HG03439 (cell line): Measurements from ENCODE around the gene CMTM1.
"Not testable (repeated sequence)": the region's sequence is repeated elsewhere in the genome, so short reads cannot be mapped to it uniquely, and the experiment has no call there.

ENCODE experiments used
- ATAC-seq: cut with Tn5 transposase; IDR thresholded peaks from one replicate; pipeline ENCODE4 v1.9.1; 2021; ENCODE audit warnings: mild to moderate bottlenecking, moderate library complexity; ENCODE audit not compliant: unreplicated experiment

CMTM1 gene

DNA sequence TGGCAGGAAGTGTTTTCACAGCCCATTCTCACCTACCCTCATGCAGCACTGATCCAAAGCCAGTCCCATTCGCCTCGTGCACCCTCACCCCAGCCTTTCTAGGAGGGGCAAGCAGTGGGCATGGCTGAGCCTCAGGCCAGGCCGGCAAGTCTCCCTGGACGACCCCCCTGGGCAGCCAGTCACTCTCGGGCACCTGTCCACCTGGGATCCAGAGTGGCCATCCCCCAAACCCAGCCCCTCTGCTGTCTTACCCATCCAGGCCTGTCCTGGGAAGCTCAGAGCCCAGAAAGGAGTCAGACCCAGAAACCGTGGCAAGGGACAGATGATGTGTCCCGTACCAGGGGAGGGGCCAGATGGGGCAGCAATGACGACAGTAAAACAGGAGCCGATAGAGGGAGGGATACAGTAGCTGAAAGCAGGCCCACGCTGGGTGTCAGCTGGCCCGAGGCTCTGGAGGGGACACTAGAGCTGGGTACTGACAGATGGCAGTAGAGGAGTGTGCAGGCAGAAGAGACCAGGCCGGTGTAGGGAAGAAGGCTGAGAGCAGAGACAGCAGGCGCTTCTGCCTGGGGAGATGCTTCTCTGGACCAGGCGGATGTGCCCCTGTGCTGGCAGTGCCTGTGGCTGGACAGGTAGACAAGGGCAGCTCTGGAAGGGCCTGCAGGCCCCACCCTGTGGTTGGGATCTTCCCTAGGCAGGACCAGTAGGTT lies 44.0 kb downstream of the CMTM1 start:
- ATAC-seq = no peak

DNA sequence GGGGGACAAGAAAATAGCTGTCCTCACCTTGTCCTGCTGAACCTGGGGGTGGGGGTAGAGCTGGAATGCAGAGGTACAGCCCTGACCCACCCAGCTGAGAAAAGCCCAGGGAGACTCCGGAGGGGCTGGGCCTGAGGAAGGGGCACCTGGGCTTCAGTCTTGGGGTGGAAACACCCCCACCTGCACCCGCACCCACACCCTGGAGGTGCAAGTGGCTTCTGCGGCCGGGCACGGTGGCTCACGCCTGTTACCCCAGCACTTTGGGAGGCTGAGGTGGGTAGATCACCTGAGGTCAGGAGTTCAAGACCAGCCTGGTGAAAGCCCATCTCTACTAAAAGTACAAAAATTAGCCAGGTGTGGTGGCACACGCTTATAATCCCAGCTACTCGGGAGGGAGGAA lies 45.7 kb downstream of the CMTM1 start:
- ATAC-seq = not testable (repeated sequence)

DNA sequence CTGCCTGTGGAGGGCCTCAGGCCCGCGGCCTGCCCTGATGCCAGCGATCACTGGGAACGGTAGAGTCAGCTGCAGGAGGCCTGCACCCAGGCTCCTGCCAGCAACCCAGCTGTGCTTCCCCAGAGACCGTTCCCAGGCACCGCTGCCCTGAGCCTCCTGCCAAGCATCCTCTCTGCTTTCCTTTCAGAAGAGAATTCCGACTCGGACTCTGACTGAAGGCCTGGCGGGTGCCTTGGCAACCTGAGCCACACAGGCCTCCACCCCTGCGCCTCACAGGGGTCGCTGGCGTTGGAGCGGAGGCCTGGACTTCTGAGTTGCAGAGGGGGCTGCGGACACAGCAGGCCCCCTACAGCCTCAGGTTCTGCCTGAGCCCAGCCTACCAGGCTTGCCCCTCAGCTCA lies 46.2 kb downstream of the CMTM1 start:
- no peak for ATAC-seq

DNA sequence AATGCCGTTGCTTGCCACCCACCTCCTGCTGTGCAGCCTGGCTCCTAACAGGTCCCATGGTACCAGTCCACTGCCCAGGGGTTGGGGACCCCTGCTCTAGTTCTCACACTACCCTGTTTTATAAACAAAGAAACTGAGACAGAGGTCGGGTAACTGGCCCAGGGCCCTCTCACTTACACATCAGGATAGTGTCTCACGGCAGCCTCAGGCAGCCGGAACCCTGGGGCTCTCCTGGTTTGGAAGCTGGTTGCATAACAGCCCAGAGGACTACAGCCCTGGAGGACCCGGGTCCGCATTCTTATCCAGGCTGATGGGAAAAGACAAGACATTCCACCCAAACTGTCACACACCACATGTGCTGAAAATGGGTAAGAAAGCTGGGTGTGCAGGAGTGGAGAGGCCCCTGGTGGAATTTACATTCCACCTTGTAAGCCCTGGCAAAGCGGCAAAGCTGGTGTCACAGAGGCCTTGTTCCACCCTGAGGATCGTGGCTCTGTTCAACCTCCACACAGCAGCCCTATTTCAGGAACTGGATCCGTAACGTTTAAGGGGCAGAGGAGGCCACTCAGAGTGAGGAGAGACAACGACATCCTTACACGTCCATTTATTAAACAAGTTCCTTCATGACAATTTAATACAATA lies 48.0 kb downstream of the CMTM1 start:
- ATAC-seq = no peak

DNA sequence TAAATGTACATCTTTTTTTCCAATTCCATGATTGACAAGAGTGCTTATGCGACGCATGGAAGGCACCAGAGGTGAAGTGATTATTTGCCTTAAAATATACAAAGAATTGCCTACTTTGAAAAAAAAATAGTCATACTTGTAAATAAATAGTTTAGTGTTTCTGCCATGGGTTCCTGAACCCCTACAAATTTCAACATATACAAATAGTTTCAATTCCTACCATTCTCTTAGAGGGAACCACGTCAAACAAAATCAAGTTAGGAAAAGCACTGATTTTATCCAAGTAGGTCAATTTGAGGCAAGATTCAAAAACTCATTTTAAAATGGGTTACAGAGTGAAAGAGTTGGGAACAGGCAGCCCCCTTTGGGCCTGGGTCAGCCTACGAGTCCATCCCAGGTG lies 49.9 kb downstream of the CMTM1 start:
- no peak for ATAC-seq

DNA sequence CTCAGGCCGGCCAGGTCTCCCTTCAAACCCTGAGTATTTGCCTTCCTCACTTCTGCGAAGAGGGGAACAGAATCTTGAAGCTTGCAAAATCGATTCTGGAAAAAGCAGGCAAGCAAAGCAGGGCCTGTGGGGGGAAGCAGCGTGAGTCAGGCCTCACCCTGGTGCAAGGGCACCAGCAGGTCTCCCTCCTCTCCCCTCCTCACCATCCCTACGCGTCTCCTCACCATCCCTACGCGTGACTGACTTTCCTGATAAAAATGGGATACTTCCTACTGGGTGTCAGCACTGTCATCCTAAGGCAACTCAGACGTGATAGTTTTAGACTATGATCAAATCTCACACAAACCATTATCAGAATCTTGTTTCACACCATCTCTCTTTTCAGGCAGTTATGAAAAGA lies 50.4 kb downstream of the CMTM1 start:
- ATAC-seq = no peak

DNA sequence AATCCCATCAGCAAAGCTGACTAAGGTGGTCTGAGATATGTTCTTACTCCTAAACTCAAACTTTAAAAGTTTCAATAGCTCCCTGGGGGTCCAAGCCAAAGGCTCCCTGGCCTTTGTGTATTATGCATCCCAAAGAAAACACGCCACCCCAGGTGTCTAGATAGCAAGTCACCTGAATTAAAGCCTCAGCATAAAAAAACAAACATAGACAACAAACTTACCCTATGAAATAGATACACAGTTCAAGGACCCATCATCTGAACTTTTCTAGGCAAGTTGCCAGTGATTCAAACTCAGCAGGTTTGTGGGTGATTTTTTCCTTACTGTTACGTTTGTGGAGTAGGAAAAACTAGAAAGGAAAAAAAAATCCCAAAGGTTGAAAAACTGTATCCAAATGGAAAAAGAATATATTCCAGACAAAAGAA lies 50.8 kb downstream of the CMTM1 start:
- ATAC-seq = no peak

DNA sequence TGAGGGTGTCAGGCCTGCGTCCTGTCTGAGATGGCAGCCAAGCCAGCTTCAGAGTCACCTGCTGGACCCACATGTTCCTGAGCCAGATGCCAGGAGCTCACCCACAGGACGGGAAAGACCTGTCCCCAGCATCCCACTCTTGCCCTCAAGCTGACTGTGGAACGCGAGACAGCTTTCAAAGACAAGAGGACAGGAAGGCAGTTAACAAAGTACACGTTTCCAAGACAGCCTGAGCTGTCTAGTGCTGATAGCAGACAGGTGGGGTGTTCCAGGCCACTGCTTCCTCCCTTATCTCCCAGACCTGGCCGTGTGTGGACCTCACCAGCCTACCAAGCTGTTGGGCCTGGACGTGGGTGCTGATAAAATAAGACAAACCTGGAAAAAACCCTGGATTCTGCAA lies 51.5 kb downstream of the CMTM1 start:
- no peak for ATAC-seq

DNA sequence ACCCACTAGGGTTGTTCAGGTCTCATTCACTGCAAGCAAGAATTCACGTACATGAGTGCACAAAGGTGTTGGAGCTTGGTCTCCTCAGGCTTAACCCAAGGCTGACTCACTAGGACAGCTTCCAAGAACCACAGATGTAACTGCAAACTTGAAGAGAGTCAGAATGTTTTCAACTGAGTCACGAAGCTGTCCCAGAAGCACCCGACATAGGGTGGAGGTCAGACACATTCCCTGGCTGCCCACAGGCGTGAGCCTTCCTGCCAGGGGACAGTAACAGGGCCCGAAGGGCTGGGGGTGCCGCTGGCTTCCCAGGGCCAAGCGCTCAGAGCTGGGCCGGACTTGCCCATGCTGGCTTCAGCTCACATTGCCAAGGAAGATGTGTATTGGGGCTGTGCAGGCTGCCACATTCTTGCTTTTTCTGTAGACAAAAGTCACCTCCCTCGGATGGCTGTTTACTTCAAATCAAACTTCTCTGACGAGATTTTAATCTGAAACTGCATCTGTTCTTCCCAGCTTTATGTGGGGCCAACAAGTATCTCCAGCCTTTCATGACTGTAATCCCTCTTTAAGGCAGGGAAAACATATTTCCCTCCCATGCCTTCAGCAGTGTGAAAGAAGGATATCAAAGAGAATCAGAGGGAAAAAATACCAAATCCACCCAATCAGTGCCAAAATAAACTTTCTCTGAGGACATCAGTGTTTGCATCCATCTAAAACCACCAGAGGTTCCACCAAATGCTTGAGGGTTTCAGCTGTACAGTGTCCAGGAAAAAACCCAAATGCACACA lies 52.5 kb downstream of the CMTM1 start:
- ATAC-seq = no peak

DNA sequence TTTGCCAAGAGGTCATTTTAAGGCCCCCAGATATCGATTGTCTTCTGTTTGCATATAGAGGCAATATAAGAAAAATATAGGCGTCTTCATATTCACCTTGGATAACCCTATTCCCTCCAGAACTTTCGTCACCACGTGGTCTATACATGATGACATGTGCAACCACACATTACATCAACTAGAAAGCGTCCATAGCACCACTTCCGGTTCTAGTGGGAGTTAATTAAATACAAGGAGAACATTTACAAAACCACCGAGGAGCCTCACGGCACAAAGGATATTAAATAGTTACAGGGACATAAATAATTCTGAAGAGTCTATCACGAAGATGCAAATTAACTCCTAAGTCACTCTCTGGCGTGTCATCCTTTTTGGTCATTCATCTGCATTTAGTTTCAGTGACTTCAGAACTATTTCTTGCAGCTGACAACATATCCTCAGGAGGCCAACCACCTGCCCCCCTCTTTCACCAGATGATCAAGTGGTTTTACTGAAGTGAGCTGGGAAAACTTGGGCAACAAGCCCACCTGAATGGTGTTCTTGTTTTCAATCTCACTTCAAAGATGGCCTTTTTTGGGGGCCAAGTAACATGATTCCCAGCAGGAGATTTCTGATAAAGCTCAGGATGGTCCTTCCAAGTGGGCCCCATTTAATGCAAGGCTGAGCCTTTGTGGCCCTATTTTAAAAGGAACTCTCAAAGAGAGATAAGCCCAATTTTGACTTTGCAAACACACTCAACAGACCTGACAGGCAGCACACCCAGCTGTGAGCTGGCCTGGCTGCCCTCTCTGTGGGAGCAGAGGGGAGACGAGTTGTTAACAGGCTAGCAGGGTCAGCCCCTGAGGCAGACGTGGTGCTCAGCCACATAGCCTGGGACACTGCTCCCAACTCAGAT lies 53.5 kb downstream of the CMTM1 start:
- ATAC-seq = no peak

DNA sequence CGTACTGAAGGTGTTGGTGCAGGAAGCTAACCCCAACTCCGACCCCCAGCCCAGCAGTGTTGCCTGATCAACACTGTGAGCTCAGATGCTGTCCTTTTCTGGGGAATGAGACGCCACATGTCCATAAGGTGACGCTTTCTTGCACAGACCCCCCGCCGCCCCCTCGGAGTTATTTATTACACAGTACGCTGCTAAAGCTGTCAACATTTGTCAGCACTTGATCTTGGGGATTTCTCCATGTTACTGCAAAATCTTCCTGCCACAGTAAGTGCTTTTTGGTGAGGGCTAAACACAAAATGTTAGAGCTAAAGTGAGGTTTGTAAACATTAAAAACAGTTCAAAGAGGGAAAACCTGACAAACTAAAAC lies 54.2 kb downstream of the CMTM1 start:
- ATAC-seq = no peak

DNA sequence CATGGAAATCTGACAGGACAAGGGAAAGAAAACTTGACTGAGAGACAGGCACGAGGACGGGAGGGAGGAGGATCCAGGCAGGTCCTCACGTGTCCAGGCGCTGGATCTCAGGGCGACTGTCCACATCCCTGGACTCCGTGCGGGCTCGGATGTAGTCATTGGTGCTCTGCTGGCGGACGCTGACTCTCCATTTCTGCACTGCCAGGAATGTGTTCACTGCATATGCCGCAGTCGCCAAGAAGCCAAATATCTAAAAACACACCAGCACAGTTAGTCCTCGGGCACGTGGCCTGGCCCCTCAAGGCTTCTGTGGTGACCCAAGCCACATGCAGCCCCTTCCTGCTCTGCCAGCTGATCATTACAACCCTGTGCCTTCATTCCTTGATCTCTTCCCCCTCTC lies 55.7 kb downstream of the CMTM1 start:
- no peak for ATAC-seq

DNA sequence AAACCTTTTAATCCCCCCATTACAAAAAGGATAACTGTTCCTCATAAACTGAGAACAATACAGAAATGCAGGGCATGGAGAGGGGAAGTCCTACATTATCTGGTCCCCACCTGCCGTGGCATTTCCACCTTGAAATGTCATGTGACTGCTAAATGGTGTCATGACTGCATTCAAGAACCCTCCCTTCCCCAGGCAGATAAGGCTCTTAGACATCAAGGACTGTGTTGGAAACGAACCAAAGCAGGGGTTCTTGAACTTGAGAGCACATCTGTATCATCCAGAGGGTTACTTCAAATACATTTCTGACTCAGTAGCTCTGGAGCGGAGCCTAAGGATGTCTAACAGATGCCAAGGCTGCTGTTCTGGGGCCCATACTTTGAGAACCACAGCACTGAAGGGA lies 56.6 kb downstream of the CMTM1 start:
- ATAC-seq = no peak

DNA sequence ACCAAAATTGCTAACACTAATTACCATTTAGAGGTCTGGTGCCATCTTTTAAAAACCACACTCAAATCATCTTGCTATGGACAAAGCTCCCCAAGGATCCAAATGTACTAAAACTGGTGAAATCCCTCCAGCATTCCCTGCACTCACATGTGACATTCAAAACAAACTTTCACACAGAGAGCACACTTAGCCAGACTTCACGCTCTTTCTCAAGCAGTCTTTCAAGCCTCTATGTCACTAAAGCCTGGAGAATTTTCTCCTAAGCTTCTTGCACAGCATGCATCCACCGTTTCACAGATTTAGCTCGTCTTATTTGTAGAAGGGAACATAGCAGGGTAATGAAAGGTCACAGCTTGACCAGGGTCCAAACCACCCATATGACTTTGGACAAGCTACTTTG lies 57.5 kb downstream of the CMTM1 start:
- ATAC-seq = no peak

DNA sequence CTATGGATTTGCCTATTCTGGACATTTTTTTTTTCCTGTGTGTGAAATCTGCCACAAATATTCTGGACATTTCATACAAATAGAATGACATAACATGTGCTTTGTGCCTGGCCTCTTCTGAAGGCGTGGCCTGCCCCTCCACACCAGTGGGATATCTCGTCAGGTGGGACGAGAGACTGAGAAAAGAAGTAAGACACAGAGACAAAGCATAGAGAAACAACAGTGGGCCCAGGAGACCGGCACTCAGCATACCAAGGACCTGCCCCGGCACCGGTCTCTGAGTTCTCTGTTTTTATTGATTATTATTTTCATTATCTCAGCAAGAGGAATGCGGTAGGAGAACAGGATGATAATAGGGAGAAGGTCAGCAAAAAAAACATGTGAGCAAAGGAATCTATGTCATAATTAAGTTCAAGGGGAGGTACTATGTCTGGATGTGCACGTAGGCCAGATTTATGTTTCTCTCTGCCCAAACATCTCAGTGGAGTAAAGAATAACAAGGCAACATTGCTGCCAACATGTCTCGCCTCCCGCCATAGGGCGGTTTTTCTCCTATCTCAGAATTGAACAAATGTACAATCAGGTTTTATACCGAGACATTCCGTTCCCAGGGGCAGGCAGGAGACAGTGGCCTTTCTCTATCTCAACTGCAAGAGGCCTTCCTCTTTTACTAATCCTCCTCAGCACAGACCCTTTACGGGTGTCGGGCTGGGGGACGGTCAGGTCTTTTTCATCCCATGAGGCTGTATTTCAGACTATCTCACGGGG lies 61.6 kb downstream of the CMTM1 start:
- not testable (repeated sequence) for ATAC-seq
